ENCODE measurements around the gene HTRA3.

Gene HTRA3

DNA sequence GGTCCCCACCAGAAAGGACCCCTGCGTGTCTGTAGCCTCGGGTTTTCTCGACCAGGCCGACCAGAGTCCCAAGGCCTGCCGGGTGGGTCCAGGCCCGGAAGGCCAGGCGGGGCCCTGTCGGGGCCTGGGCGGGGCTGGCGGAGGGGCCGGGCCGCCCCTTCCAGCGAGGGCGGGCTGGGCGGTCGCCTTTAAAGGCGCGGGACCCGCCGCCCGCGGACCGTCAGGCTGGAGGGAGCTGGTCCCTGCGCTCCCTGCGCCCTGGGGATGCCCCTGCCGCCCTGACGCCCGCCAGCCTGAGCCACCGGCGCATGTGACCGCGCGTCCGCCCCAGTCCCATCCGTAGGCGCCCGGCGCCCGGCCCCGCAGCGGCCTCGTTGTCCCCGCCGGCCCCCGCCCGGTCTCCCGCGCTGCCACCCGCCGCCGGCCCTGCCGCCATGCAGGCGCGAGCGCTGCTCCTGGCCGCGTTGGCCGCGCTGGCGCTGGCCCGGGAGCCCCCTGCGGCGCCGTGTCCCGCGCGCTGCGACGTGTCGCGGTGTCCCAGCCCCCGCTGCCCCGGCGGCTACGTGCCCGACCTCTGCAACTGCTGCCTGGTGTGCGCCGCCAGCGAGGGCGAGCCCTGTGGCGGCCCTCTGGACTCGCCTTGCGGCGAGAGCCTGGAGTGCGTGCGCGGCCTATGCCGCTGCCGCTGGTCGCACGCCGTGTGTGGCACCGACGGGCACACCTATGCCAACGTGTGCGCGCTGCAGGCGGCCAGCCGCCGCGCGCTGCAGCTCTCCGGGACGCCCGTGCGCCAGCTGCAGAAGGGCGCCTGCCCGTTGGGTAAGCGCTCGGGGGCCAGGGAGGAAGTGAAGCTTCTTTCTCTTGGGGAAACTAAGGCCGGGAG is at the start of gene HTRA3:
Gene HTRA3, plus strand, starts transcription at position 220 of the 883 bp plus-strand sequence. Its CDS starts 215 bp downstream, at position 435.
- peak; percentile 81 for DNase-seq

DNA sequence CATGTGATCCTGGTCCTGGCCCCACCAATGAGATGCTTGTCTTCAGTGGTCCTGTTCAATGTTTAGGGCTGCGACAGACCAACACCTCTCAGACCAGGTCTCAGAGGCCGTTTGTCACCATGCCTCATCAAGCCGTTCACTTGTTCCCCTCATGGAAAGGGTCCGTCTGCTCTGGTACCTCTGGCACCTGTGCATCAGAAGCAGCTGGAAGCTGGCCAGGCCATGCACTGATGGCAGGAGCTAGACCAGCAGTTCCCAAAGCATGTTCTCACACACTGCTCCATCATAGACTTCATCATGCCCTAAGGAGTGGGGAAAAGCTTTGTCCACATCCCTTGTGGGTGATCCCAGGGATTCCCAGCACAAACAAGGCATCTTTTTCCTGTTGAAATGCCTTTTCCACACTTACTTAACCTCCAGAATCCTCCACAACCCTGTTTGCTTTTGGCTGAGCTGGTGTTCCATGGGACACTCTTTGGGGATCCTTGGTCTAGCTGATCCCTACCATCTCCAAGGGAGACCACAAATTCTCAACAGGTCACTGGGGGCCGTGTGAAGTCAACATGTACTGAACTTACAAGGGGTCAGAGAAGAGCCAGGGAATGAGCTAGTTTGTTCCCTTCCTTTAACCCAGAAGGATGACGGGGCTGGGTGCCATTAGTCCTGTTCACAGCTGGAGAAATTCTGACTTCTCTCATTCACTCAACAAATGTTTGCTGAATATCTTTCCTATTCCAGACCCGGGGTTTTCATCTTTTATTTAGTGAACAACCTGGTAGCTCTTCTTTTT is 48.7 kb upstream of the HTRA3 start:
- DNase-seq = no peak

DNA sequence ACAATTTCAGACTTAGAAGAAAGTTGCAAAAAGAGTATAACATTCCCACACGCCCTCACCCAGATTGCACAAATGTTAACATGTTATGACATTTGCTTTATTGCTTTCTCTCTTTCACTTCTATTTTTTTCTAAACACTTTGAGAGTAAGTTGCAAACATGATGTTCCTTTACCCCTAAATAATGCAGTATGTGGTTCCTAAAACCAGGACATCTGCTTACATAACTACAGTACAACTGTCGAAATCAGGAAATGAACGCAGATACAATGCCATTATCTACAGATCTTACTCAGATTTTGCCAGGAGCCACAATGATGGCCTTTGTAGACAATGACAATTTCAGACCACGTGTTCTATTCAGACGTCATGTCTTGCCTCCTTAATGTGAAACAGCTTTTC is 48.1 kb upstream of the HTRA3 start:
- no peak for DNase-seq

DNA sequence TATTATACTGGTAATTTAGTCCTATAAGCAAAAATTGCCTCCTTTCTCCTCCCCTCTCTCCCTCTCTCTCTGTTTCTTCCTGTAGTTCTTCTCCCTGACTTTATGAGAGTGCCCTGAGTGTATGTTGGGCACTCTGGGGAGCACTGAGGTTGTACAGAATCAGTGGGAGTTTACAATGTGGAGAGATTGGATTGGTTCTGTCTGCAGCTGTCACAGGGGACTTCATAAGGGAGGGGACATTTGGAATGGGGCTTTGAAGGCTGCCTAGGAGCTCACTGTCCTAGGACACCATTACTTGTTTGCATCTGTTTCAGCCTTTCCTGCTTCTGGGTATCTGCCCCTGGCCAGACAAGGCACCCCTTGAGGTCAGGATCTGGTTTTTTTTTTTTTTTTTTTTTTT is 47.6 kb upstream of the HTRA3 start:
- DNase-seq = no peak

DNA sequence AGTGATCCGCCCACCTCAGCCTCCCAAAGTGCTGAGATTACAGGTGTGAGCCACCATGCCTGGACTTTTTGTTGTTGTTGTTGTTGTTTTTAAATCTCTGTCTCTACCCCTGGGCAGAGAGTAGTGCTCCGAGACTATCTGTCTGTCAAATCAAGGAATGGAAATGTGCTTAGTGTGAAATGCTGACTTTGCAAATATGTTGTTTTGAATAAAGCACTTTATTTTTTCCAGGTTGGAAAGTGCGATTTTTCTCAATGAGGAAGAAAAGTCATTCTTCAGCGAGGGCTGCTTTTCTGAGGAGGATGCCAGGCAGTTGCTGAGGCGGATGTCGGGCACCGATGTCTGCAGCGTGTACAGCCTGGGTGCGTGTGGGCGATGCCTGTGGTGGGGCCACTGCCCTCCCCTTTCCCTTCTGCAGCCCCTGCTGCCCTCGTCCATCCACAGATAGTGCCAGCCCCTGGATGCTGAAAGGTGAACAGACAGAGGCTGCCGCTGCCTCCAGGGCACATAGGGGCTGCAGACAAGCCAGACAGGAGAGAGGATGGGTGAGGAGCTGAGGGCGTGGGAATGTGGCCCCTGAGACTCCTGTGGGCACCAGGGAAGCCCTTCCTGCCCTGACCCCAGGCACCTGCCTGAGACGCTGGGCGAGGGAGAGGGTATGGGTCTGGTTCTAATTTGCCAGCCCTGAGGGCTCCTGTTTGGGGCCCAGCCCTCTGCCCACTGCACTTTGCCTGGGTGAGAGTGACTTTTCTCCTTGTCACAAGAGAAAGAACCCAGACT is 46.8 kb upstream of the HTRA3 start:
- no peak for DNase-seq

DNA sequence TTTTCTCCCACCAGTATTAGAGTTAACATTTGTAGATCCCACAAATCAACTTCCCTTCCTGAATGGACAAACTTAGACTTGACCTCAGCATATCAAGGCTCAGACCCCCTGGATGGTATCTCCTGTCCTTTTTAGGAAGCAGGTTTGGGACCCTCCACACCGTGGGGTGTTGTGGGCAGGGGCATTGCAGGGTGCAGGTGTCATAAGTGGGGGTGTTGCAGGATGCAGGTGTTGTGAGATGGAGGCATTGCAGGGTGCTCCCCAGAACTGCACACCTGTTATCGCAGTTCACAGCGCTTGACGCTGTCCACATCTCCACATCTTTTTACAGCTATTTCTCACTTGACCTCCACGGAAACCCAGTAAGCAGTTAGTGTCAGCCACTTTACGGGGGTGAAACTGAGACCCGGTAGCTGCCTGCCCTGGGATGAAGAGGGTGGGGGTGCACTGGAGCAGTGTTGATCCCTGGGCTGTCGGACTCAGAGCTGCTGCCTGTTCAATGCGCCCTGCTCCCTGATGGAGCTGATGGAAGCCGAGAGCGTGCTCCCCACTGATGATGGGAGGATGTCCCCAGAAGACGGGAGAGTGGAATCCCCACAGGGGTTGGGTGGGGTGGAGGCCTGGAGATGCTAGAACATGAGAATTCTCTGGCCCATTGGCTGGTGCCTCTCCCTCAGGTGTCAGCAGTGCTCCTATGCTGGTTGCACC is 45.1 kb upstream of the HTRA3 start:
- no peak for DNase-seq

DNA sequence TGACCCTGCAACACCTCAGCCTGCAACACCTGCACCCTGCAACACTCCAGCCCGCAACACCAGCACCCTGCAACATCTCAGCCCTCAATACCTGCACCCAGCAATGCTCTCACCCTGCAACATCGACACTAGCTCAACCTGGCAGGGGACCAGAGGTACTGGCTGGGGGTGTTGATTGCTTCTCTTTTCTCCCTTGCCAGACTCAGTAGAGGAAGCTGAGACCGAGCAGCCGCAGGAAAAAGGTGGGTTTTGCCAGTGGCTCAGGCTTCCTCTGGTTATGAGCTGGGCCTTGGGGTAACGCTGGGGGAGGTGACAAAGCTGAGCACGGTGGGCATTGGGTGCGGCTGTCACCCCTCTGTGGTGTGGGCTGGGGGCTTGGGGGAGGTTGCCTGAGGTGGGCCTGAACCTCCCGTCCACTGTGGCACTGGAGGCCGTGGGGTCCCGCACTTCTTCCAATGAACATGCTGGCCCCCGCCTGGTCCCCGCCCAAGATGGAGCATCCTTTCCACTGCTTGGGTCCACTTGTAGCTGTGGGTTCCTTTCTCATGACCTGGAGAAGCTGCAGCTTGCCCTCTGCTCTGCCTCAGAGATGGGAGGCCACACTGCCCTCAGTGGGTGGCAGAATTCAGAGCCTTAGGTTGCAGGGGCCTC is 44.5 kb upstream of the HTRA3 start:
- no peak for DNase-seq

DNA sequence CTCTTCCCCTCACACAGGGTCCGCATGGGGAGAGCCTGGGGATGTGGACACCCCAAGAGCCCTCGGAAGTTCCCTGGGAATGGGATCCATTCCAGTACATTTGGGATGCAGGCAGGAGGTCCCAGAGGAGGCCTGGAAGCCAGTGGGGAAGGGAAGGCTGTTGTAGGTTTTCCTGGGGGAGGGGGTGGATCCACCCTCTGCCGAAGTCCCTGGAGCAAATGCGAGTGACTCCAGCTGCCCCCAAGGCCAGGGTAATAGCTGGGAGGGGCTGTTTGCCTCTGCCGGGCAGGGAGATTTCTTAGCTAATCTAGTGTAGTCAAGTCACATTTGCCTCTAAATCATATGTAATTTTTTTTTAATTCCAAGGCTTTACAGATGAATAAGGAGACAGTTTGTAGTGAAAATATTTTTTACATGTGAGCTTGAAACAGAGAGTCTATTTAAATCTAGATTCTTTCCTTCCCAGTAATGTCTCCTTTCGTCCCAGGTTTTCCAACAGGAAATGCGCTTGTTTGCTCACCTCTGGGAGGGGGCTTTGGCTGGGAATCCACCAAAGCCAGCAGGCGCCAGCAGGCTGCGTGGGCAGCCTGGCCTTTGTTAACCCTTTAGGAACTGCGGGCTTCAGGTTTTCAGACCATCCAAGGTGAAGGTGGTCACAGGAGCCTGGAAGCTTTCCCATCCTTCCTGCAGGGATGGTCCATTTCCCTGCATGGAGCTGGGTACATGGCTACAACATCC is 43.7 kb upstream of the HTRA3 start:
- DNase-seq = no peak

DNA sequence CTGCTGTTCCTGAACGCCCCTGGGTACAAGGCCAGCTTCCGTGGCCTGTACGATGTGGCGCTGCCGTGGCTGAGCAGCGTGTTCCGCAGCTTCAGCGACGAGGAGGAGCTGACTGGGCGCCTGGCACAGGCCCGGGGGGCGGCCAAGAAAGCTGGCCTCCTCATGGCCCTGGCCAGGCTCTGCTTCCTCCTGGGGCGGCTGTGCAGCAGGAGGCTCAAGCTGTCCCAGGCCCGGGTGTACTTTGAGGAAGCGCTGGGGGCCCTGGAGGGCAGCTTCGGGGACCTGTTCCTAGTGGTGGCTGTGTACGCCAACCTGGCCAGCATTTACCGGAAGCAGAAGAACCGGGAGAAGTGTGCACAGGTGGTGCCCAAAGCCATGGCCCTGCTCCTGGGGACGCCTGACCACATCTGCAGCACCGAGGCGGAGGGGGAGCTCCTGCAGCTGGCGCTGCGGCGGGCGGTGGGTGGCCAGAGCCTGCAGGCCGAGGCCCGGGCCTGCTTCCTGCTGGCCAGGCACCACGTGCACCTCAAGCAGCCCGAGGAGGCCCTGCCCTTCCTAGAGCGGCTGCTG is 42.3 kb upstream of the HTRA3 start:
- DNase-seq = no peak

DNA sequence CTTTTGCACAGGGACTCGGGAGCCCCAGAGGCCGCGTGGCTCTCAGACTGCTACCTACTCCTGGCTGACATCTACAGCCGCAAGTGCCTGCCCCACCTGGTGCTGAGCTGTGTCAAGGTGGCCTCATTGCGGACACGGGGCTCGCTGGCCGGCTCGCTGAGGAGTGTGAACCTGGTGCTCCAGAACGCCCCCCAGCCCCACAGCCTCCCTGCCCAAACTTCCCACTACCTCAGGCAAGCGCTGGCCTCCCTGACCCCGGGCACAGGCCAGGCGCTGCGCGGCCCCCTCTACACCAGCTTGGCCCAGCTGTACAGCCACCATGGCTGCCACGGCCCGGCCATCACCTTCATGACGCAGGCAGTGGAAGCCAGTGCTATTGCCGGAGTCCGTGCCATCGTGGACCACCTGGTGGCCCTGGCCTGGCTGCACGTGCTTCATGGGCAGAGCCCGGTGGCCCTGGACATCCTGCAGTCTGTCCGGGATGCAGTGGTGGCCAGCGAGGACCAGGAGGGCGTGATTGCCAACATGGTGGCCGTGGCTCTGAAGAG is 41.7 kb upstream of the HTRA3 start:
- no peak for DNase-seq

DNA sequence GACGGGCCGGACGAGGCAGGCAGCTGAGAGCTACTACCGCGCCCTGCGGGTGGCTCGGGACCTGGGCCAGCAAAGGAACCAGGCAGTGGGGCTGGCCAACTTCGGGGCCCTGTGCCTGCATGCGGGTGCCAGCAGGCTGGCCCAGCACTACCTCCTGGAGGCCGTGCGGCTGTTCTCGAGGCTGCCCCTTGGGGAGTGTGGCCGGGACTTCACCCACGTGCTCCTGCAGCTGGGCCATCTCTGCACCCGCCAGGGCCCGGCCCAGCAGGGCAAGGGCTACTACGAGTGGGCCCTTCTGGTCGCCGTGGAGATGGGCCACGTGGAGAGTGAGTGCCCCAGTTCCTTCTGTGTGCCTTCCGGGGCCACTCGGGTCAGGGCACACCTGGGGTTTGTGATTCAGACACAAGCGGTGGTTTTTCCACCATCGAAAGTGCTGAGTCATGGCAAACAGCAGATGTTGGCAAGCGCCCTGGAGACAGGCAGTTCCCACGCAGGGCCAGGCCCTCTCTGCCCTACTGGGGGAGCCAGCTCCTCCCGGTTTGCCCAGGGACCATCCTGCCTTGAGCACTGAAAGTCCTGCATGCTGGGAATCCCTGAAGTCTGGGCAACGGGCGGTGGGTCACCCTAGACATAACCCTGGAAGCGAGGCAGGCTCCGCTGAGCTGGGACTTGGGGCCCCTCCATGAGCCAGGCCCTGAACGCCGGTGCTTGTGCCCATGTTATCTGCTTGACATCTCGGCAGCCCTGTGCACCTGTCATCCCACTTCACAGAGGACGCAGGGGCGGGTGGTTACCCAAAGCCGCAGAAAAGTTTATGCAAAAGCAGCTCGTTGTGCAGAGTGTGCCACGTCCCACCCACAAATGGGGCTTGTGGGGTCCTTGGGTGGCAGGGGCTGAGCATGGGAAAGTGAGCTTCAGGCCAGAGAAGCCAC is 41.0 kb upstream of the HTRA3 start:
- DNase-seq = peak; percentile 78

DNA sequence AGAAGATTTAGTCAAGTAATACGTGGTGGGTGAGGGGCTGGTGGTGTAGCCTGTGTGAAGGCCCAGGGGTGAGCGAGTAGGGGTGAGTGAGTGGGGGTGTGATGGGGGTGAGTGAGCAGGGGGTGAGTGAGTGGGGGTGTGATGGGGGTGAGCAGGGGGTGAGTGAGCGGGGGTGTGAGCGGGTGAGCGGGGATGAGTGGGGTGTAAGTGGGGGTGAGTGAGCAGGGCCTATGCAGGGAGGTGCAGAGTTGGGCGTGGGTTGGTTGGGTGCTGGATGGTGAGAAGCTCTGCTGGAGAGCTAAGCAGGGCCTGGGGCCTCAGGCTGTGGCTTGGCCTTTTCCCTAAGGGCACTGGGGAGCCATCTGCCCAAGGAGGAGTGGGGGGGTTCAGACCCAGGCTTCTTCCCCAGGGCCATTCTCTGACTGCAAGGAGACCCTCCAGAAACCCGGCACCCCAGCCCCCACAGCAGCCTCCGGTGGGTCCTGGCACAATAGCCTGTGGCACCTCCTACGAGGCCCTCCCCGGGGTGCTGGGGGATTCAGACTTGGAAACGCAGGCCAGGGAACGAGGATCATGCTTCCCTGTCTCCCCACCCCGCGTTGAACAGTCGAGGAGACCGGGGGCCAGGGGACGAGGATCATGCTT is 40.1 kb upstream of the HTRA3 start:
- DNase-seq = no peak

DNA sequence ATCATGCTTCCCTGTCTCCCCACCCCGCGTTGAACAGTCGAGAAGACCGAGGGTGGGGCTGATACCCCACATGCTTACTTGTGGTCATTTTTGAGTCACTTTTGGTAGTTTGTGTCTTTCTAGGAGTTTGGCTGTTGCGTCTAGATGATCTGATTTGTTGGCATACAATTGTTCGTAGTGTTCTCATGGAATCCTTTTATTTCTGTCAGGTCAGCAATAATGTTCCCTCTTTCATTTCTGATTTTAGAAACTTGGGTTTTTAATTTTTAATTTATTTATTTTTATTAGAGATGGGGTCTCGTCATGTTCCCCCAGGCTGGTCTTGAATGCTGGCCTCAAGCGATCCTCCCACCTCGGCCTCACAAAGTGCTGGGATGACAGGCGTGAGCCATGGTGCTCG is 39.5 kb upstream of the HTRA3 start:
- no peak for DNase-seq

DNA sequence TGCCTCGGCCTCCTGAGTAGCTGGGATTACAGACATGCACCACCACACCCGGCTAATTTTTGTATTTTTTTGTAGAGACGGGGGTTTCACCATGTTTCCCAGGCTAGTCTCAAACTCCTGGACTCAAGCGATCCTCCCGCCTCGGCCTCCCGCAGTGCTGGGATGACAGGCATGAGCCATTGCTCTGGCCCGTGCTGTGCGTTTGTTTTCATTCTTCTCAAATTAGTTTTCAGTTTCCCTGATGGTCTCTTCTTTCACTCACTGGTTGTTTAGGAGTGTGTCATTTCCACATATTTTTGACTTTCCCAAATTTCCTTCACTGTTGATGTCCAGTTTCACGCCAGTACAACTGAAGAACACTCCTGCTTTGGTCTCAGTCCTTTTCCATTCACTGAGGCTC is 38.7 kb upstream of the HTRA3 start:
- no peak for DNase-seq

DNA sequence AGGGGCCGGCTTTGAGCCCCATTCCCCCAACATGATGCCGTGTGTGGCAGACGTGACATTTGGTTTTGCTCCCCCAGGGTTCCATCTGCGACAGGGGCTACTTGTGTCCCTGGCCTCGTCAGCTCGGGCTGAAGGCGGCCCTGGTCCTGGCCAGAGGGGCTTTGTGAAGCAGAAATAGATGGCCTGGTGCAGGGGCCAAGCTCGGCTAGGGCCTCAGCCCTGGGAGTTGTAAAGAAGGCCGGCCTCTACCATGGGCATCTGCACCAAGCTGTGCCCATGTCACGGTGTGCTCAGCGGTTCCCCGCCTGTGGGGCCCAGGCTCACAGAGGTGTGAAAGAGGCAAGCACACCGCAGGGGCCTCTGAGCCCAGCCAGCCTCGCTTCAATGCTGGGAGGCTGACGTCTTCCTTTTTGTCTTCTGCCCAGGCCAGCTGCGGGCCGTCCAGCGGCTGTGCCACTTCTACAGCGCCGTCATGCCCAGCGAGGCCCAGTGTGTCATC is 38.0 kb upstream of the HTRA3 start:
- no peak for DNase-seq

DNA sequence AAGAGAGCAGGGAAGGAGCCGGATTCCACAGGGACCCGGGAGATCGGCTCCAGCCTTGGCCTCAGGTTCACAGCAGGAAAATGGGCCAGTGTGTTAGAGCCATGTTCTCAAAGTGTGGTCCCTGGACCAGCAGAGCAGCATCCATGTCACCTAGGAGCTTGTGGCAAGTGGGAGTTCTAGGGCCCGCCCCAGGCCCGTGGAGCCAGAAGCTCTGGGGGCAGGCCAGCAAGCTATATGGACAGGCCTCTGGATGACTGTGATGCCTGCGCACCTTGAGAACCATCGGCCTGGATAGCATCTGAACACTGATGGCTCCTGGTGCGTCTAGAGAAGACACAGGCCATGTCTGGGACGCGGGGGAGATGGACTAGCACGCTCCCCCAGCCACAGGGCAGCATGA is 36.8 kb upstream of the HTRA3 start:
- no peak for DNase-seq

DNA sequence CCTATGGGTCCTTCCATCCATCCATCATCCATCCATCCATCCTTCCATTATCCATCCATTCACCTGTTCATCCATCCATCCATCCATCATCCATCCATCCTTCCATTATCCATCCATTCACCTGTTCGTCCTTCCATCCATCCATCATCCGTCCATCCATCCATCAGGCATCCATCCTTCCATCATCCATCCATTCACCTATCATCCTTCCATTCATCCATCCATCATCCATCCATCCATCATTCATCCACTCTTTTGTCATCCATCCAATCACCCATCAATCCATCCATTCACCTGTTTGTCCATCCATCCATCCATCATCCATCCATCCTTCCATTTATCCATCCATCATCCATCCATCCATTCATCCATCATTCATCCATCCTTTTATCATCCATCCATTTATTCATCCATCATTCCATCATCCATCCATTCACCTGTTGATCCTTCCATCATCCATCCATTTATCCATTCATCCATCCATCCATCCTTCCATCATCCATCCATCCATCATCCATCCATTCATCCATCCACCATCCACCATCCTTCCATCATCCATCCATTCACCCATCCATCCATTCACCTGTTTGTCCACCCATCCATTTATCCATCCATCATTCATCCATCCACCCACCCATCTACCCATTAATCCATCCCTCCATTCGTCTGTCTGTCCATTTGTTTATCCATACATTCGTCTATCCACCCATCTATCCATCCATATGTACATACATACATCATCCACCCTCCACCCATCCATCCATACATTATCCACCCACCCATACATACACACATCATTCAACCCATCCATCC is 35.7 kb upstream of the HTRA3 start:
- no peak for DNase-seq

DNA sequence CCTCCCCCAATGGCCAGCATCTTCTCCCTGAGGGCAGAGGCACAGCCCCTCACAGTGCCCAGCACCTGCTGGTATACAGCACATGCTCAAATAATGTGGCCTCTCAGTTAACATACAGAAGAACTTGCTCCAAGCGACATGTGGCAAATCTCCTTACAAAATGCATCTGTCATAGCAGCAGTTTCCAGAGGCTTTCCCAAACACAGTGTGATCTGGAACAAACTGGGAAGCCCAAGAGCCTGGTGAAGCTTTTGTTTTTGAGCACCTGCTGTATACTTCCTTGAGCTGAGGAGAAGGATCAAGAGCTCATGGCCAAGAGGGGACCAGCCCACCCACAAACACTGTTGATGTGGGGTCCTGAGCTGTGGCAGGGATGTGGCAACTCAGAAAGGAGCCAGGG is 34.8 kb upstream of the HTRA3 start:
- no peak for DNase-seq
